GM12878 (cell line): ENCODE data around the gene TBC1D2B. TPM values are rescaled to one million over a fixed set of nuclear protein-coding genes. Genes with fewer than 3 reads are reported as not detected.

ENCODE experiments used
- E2F4 ChIP-seq: IDR thresholded peaks from 2 replicates; pipeline ENCODE4 v1.6.1; 2012; ENCODE audit warnings: low read depth, low read length, improper control_type of control experiment
- E4F1 ChIP-seq: fragments of 450-650 bp; IDR thresholded peaks from 2 replicates; pipeline ENCODE4 v1.6.1; 2018; ENCODE audit warnings: borderline replicate concordance, mild to moderate bottlenecking; ENCODE audit not compliant: partially characterized antibody
- FOS ChIP-seq: IDR thresholded peaks from 3 replicates; pipeline ENCODE4 v1.6.1; 2011; ENCODE audit warnings: borderline replicate concordance; ENCODE audit not compliant: insufficient read length; ENCODE audit errors: extremely low read depth
- IRF5 ChIP-seq: fragments of 450-650 bp; IDR thresholded peaks from 2 replicates; pipeline ENCODE4 v1.6.1; 2017; ENCODE audit warnings: borderline replicate concordance
- LARP7 ChIP-seq: fragments of 450-650 bp; IDR thresholded peaks from 2 replicates; pipeline ENCODE4 v1.6.1; 2017; ENCODE audit warnings: mild to moderate bottlenecking
- MXI1 ChIP-seq: fragments of 150-350 bp; IDR thresholded peaks from 2 replicates; pipeline ENCODE4 v1.6.1; 2011; ENCODE audit warnings: low read depth, mild to moderate bottlenecking, inconsistent platforms, low read length, improper control_type of control experiment
- MYB ChIP-seq: fragments of 150-350 bp; IDR thresholded peaks from 2 replicates; pipeline ENCODE4 v1.6.1; 2014; ENCODE audit warnings: mild to moderate bottlenecking, low read depth, low read length, borderline replicate concordance
- NKRF ChIP-seq: fragments of 450-650 bp; conservative IDR thresholded peaks from 2 replicates; pipeline ENCODE4 v1.6.1; 2017; ENCODE audit warnings: mild to moderate bottlenecking, moderate library complexity
- NRF1 ChIP-seq: conservative IDR thresholded peaks from 2 replicates; pipeline ENCODE4 v1.6.1; 2011; ENCODE audit warnings: mild to moderate bottlenecking, low read depth, low read length, improper control_type of control experiment
- SKIL ChIP-seq: fragments of 450-650 bp; IDR thresholded peaks from 2 replicates; pipeline ENCODE4 v1.6.1; 2017; ENCODE audit warnings: mild to moderate bottlenecking, low read depth, inconsistent platforms; ENCODE audit not compliant: poor library complexity, severe bottlenecking
- STAT1 ChIP-seq: fragments of 450-650 bp; conservative IDR thresholded peaks from 2 replicates; pipeline ENCODE4 v1.6.1; 2014; ENCODE audit warnings: antibody characterized with exemption, mild to moderate bottlenecking
- SUPT20H ChIP-seq: IDR thresholded peaks from 2 replicates; pipeline ENCODE4 v1.6.1; 2011; ENCODE audit warnings: low read depth, mild to moderate bottlenecking, low read length, moderate library complexity, borderline replicate concordance; ENCODE audit not compliant: control insufficient read depth
- TAF1 ChIP-seq: IDR thresholded peaks from 2 replicates; pipeline ENCODE4 v1.6.1; 2011; ENCODE audit warnings: mild to moderate bottlenecking, low read depth, low read length, borderline replicate concordance
- TBL1XR1 ChIP-seq: IDR thresholded peaks from 2 replicates; pipeline ENCODE4 v1.6.1; 2012; ENCODE audit warnings: low read depth, low read length, improper control_type of control experiment
- ZNF687 ChIP-seq: fragments of 450-650 bp; IDR thresholded peaks from 2 replicates; pipeline ENCODE4 v1.6.1; 2017; ENCODE audit warnings: mild to moderate bottlenecking, moderate library complexity
- polyA plus RNA-seq, 11 experiments: library from polyadenylated mRNA; depleted of rRNA in 4 of 11; unstranded in 6 of 11; stranded (reverse) in 5 of 11; fragments of >200 nt; fragmentation: Nextera tagmentation in 4 of 11; fragmentation: Illumina TruSeq in 1 of 11; extraction: Ambion mirVana in 4 of 11; extraction: Trizol in 1 of 11; gene quantifications; 1 replicate in 1 of 11; 2 replicates in 10 of 11; pipeline versions ENCODE4 v1.2.1 to v1.2.3, GENCODE V29; 2011 to 2016; ENCODE audit warnings: inconsistent platforms in 2 of 11, missing spikeins in 2 of 11, low read depth in 1 of 11
- total RNA-seq, 4 experiments: library from RNA; depleted of rRNA in 3 of 4; stranded (reverse); fragments of >200 nt in 3 of 4; fragmentation: Illumina TruSeq in 1 of 4; extraction: Trizol in 1 of 4; gene quantifications; 2 replicates each; pipeline versions ENCODE4 v1.2.1 to v1.2.3, GENCODE V29; 2013 to 2021

The TBC1D2B gene
- total and polyA plus RNA-seq, 10 of the 15 experiments (the other 5 are each of a cell fraction or from before 2014, with no cell fraction given) = 1.3 to 53.4 (median 19.4) TPM

GRCh38 chr15:78105476-78106241 is 28.1 kb upstream of the TBC1D2B start (continued):
- TF ChIP-seq ZNF687 (no peak), SKIL (no peak), E4F1 (no peak), IRF5 (no peak), MXI1 (no peak), TBL1XR1 (no peak), LARP7 (no peak), MYB (no peak), NRF1 (no peak), SUPT20H (no peak), STAT1 (no peak), E2F4 (no peak), FOS (no peak), TAF1 (no peak), NKRF (no peak)
